Right ventricle myocardium superior (tissue), 1 donor: ENCODE measurements around the gene CNNM1. TPM values are rescaled to one million over a fixed set of nuclear protein-coding genes. Genes with fewer than 3 reads are reported as not detected.

Source experiments
- ATAC-seq: fragments of 200-7000 bp; cut with Tn5 transposase; one replicate; pipeline ENCODE4 v1.9.1; 2020; ENCODE audit warnings: mild to moderate bottlenecking; ENCODE audit not compliant: poor library complexity
- DNase-seq: peaks from one replicate; pipeline ENCODE4 v3.0.0-alpha.2; 2020
- intact Hi-C: fragments of 100-400 bp; cut with DNase I; formaldehyde crosslinking; loops from one replicate; pipeline ENCODE4 v1.11.2; 2022
- total RNA-seq: library from RNA; stranded (reverse); fragmentation: NEBNext Ultra II Directional; extraction: Animal tissue kit (Norgen Biotek cat#: 25700); gene quantifications from one replicate; pipeline ENCODE4 v1.2.1, GENCODE V29; 2021
- donor health status: DM: no; HTN: yes; CAD: no; lungs with severe emphysema.

CNNM1 gene
- total RNA-seq, 1 donor from 2014 or later, result 0.13 TPM

DNA sequence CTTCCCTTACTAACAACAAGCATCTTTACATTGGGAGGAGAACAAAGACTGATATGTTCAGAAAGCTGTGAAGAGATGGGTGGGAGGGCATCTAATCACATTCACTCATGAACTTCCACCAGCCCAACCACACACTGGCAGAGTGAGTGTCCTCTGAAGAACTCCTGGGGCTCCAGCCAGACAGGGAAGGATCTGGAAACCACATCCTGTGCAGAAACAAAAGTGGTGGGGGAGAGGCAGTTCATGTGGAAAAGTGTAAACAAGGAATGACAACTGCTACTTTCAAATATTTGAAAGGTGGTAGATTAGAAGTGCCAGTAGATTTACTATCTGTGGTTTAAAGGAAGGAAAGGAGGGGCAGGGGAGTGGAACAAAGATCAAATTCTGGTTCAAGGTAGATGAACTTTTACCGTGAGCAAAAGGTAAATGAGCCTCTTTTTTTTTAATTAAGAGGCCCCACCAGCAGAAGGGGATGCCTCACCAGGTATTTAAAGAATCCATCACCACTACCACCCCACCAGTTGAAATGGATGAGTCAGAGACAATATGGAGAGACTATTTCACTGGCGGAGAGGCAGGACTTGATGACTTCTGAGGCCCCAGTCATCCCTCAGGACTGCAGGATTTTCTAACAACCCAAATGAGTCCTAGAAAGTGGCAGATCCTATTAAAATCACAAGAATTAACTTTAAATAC lies 66.7 kb downstream of the CNNM1 start:
- intact Hi-C loops, result no loop called here
- ATAC-seq (no peak), DNase-seq (no peak)

- ATAC-seq (no peak), DNase-seq (no peak)
- intact Hi-C loops, result no loop called here
These were observed 67.3 kb downstream of the CNNM1 start for GRCh38 chr10:99396471-99396870.

- ATAC-seq, result no peak
- intact Hi-C loops, result no loop called here
- DNase-seq, result no peak
These were observed 70.5 kb downstream of the CNNM1 start for GRCh38 chr10:99399664-99400063.

- intact Hi-C loops, result no loop called here
- ATAC-seq (no peak), DNase-seq (no peak)
These were observed 74.5 kb downstream of the CNNM1 start for GRCh38 chr10:99403674-99404073.

GRCh38 chr10:99406149-99406548 lies 77.0 kb downstream of the CNNM1 start:
- DNase-seq (no peak), ATAC-seq (no peak)
- intact Hi-C loops, result no loop called here

DNA sequence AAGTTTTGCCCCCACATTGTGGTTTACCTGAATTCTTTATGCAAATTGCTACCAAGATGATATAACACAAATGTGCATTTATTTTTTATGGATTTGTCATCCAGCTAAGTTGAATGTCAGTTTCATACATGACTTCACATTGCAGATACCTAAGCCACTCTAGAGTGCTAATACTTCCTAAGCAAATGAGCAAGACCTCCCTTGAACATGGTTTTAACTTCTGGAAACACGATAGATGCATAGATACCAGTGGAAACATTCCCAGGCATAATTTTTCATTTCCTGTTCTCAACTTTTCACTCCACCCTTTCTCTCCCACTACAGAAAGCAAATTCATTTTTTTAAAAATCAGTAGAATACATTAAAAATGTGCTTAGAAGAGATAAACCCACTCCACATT lies 81.0 kb downstream of the CNNM1 start:
- no peak for DNase-seq
- ATAC-seq, result no peak
- intact Hi-C loops, result no loop called here

DNA sequence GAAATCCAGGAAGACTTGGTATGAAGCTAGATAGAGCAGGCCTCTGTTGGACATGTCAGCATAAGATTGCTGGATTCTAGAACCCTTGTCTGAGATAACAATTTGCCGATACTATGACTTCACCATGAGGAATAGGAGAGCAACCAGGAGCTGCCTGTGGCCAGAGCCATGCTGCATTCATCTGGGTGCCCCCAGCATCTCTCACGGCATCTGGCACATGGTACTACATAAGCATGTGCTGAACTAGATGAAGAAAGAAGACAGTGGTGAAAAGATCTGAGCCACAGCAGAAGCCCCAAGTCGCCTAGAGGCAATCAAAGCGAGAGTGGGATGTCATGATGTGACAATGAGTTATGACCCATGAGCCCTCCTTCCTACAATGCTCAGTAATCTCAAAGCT lies 81.7 kb downstream of the CNNM1 start:
- no peak for DNase-seq
- intact Hi-C loops, result no loop called here
- peak; percentile 11 for ATAC-seq

DNA sequence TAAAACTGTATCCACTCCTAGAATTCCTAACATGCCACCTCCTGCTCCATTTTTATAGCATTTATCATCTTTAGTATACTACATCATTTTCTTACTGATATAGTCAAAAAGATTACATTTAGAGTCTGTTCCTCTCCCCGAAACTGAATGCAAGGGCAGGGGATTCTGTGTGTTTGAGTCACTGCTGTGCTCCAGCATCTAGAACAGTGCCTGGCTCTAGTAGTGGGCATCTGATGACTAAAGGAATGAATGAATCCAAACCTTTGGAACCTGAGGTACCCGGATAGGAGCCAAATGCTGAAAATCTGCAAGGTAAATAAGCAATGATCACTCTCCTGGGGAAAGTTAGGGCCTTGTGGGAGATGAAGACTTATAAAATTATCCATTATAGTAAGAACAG lies 82.4 kb downstream of the CNNM1 start:
- ATAC-seq (peak; percentile 51), DNase-seq (no peak)
- intact Hi-C loops, result no loop called here

DNA sequence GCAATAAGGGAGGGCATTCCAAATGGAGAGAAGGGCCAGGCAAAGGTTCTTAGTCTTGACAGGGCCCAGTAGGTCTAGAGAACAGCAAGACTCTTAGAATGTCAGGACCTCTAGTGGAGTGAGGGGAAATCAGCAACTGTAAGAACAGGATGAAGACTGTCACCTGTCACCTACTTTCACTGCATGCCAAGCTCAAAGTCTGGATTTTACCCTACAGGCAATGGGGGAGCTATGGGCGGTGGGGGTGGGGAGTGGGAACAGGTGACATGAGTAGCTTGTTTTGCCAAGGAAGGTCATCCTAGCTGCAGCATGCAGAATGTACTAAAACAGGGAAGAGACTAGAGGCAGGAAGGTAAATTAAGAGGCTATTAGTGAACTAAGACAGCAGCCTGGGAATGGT lies 82.9 kb downstream of the CNNM1 start:
- ATAC-seq, result peak; percentile 81
- no peak for DNase-seq
- intact Hi-C loops, result no loop called here

GRCh38 chr10:99418910-99419624 lies 89.9 kb downstream of the CNNM1 start:
- no peak for ATAC-seq
- intact Hi-C loops, result no loop called here
- DNase-seq, result no peak

DNA sequence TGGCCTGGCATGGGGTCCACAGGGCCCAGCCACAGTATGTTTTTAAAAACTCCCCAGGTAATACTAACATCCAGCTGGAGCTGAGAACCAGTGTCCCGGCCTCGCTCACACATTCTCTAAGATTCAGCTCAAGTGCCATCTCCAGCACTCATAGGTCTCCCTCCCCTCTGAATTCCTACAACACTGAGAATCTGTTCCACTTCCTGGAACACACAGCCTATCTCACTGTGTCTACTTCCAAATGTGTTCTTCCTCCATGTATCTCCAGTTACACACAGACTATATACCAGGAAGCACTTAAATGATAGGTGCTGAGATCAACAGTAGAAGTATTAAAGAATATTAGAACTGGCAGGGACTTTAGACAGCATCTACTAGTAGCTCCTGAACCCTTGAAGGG lies 90.5 kb downstream of the CNNM1 start:
- no peak for DNase-seq
- no peak for ATAC-seq
- intact Hi-C loops, result no loop called here

DNA sequence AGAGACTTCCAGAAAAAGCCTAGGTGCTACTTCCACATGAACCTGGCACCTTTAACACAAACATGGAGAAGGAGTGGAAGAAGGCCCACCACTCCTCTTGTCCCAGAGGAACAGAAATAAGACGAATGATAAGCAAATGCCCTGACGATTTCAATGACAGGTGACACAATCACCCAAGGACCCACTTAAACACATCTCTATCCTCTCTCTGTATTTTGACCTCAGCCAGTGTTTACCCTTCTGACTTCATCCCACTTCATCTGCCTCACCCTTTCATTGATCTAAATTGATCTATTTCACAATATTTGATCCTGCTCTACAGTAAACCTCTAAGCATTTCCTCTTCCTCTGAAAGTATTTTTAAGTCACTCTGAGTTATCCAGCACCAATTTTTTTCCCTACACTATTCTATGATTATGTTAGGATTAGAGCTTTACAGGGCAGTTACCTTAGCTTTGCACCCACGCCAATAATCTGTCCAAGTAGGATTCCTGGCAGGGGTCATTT lies 92.1 kb downstream of the CNNM1 start:
- DNase-seq (no peak), ATAC-seq (no peak)
- intact Hi-C loops, result no loop called here

DNA sequence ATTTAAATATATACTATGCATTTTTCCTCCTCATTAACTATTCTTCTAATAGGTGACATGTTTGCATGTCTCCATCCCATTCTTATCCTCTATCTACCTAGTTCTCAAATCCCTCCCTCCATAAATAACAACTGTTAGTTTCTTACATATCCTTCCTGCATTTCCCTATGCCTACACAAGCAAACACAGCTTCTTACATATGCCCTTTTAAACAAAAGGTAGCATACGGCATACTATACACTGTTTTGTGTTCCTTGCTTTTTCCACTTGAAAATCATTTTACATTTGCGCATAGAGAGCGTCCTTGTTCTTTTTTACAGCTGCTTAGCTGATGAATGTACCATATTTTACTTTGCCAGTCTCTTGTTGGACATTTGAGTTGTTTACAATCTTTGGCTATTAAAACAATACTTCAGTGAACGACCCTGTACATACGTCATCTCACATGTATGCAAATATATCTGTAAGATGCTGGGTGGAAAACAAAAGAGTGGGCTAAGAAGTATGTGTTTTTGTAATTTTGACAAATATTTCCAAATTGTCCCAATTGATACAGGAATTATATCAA lies 93.5 kb downstream of the CNNM1 start:
- intact Hi-C loops, result no loop called here
- DNase-seq (no peak), ATAC-seq (no peak)

GRCh38 chr10:99424656-99425055 lies 95.5 kb downstream of the CNNM1 start:
- ATAC-seq (no peak), DNase-seq (no peak)
- intact Hi-C loops, result no loop called here

DNA sequence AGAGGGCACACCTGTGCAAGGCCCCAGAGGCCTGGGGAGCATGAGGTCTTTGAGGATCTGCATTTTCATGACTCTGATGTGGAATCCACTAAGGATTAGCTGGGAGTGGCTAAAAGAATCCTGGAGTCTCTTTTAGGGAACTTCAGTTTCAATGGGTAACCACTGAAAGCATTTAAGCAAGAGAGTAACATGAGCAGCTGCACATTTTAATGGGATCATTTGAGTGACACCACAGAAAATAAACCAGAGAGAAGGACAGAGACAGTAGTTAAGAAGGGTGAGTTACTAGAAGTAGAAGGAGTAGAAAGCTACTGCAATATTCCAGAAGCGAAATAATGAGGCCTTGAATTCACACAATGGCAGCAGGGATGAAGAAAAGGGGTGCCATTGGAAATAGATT lies 96.0 kb downstream of the CNNM1 start:
- ATAC-seq, result no peak
- no peak for DNase-seq
- intact Hi-C loops, result no loop called here

DNA sequence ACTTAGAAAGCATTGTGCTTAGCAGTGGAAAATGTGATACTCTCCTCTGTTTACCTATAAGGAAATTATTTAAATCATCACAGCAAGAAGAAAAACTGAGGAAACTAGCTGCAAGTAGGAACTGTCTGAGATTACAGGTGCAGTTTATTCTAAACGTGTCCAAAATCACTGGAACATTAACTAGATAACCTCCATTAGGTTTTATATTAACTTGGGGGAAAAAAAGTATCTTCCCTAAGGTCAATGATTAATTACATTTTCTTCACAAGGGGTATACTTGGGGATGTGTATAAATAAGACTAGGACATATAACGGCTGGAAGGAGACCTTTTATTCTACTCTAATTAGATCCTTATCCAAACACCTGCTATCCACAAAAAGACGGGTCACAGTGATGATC lies 97.5 kb downstream of the CNNM1 start:
- ATAC-seq (no peak), DNase-seq (no peak)
- intact Hi-C loops, result no loop called here

DNA sequence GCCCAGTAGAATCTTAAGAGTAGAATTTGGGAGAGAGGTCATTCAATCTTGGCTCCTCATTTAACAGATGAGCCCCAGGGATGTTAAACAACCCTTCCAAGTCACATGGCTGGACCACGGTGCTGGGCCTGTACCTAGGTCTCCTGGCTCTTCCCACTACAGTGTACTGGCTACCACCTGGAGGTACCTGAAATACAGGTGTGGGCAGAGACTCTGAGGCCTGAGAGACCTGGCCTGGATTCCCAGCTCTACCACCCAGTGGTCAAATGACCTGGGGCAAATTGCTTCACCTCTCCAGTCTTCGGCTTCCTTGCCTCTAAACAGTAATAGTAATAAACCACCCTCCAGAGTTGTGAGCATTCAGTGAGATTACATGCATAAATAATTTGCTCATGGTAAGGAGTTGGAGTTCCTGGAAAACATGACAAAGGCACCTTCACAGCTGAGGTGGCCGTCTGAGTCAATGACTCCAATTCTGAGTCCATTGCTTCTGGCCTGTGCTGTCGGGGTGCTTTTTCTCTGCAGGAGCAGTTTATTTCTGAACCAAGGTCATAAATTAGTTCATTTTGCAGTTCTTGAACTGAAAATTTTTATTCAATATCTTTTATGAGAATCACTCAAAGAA lies 98.5 kb downstream of the CNNM1 start:
- DNase-seq (no peak), ATAC-seq (no peak)
- intact Hi-C loops, result no loop called here

DNA sequence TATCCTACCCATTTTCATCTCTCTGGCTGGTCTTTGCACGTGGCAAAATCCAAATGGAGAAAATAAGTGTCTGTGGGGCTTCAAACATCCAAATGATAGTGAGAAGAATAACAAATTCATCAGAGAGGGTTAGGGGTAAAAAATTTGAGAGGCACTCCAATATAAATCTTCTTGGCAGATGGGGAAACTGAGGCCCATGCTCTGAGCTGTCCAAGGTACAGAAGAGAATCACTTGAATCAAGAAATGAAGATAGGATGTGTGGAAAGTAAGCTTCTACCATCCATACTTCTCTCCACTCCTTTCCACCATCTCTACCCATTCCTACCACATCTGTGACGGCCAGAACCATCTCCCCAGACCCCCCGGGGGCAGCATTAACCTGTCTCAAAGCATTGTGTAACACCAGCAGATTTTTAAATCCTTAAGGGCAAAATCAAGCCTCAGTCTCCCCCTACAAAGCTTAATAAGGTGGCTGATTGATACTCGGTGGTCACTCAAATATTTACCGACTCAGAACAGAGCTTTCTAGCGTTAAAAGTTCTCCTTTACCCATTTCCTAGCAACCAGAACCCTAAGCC lies 100.5 kb downstream of the CNNM1 start:
- DNase-seq (no peak), ATAC-seq (no peak)
- intact Hi-C loops, result loop anchor here (5.0 to 10.0 kb wide), 2 partner anchors 37 to 275 kb away; no protein-coding TSS in a partner anchor

DNA sequence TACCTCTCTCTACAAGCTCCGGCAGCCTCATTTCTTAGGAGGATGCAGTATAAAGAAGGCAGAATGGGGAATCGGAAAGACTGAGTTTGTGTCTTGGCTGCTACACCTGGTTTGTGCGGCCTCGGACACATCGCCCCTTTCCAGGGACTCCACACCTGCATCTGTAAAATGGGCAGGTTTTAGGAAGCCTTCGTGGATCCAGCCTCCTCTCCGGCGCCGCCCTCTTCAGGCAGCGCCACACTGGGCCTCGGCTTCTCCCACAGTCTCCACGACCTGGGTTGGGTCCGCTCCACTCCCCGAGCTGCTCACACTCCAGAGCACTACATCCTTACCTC lies 100.9 kb downstream of the CNNM1 start:
- ATAC-seq, result peak; percentile 0
- intact Hi-C loops, result loop anchor here (5.0 to 10.0 kb wide), 2 partner anchors 38 to 275 kb away; no protein-coding TSS in a partner anchor
- no peak for DNase-seq
